Measurements from ENCODE around the gene TMEM26.

The TMEM26 gene

DNA sequence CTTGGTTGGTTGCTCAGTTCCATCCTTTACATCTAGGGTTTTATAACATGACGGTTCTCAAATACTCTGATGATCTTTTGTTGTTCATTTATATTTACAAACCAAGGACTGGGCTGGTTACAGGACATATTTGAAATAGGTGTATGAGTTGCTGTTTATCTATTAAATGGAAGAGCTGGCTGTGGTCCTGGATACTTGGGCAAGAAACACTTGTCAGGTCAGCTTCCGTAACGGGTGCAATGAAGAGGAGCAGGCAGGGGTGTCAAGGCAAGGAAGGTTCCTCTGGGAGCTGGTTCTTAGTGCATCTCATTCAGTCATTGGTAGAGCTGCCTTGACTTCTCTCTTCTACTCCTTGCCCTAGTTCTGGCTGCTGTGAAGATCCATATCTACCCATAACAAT is 4.8 kb upstream of the TMEM26 start:
- DNase-seq, result no peak

DNA sequence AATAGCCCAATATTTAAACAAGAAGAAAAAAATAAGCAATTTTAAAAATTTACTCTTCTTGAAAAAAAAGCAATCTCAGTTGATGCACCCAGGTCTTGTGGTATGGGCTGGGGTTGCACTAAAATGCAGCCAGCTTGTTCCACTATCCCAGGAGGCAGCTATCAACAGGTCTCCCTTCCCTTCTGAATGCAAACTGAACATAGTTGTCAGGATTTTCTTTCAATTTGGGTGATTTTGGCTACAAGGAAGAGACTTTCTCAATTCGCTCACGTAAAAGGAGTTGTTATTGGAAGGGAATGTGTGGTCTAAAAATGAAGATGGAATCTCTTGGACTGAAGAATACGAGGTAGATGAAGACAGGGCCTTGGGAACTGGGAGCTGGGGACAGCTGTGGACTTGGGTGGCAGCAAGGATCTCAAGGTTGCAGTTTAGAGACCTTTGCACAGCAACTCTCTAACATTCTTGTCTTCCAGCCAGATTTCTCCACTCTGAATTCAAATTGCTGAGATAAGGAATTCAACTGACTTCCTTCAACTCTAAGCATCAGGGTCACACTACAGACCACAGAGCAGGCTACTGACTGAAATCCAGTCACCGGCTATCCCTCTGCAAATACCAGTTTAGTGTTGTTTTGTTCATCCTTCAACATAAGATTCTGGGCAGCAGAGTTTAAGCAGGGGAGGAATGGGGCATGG is 3.1 kb upstream of the TMEM26 start:
- no peak for DNase-seq

DNA sequence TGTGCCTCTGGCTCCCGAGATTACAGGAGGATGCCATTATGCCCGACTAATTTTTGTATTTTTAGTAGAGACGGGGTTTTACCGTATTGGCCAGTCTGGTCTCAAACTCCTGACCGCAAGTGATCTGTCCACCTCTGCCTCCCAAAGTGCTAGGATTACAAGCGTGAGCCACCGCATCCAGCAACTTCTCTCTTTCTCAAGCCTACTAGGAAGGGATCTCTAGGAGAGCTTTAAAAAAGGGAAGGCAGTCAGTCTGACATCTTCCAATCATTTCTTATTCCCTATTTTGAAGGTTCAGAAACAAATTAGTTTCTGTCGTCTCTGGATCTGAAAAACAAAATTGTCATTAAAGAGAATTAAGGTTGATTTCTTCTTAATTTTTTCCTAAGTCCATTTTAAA is 2.5 kb upstream of the TMEM26 start:
- DNase-seq, result no peak

DNA sequence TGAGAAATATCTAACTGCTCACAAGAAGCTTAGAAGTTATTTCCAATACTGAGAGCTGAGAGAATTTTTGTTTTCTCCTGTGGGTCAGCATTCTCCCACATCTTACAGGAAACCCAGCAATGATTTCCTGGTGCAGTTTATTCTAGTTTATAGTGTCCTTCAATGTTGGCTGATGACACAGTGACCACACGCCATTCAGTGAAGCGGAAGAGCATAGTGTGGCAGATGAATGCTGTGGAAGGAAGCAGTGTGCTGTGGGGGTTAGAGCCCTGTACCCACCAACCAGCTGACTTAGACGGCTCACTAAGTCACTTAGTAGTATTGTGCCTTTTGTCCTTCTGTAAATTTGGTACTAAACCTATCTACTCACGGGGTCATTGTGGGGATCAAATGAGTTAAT is 1.4 kb upstream of the TMEM26 start:
- DNase-seq, result no peak

DNA sequence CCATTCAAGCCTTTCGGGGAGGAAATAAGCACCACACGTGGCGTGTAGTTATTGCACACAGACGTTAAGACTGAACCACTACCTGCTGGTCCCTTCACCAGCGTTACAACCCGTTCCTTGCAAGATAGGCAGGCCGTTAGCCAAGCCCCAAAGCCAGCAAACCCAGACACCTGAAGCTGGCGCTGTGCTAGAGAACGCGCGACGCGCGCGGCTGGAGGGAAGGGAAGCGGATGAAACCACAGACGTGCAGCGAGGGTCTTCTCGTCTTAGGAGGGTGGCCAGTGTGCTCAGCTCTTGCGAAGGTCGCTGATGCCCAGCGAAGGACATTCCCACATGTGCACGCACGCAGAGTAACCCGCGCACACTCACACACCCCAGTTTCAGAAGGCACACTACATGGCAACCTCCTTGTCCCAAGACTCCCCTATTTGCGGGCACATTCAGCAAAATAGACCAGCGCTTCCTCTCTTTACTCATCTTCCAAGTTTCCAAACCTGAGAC is 980 bp downstream of the TMEM26 start:
- no peak for DNase-seq

DNA sequence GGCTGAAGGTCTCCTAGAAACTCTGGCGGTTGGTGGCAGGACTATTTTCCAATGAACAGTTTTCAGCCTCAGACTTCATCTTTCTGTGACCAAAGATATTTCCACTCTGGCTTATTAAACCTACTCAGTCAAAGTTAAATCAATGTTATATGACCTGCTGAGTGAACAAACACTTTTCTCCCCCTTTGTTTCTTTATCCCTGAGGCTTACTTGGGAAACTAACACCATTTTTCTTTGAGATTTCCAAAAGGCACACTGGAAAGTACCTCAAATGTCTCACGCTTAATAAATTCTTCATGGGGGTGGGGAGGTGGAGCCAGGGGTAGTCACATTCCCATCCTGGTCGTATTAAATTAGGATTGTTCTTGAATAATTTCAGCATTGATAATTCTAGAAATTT is 1.8 kb downstream of the TMEM26 start:
- no peak for DNase-seq

DNA sequence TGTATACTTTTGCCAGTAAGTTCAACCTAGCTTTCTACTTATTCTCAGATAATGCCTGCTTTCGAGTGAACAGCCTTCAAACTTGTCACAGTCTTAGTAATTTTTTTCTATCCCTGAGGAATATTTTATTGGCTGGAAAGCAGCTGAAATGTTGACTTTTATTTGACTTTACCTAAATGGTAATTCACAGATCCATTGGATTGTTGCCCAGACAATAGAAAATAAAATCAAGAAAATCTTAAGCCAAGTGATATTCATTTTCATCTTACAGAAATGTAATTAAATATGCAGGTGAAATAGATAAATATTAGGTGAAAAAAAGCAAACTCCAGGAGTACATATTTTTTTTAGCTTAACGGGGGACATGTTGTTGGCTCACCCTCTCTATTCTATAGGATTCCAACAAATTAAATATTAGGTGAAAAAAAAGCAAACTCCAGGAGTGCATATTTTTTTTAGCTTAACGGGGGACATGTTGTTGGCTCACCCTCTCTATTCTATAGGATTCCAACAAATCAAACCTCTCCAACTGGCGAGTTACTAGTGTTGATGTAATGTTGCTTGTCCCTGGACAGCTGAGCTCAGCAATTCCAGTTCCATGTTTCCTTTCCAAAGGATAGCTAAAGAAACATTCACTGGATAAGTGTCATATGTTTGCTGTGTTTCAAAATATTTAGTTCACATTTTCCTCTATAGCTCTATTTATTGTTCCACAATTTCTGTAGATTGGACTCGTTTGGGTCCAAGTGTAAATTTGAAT is 4.2 kb downstream of the TMEM26 start:
- no peak for DNase-seq

DNA sequence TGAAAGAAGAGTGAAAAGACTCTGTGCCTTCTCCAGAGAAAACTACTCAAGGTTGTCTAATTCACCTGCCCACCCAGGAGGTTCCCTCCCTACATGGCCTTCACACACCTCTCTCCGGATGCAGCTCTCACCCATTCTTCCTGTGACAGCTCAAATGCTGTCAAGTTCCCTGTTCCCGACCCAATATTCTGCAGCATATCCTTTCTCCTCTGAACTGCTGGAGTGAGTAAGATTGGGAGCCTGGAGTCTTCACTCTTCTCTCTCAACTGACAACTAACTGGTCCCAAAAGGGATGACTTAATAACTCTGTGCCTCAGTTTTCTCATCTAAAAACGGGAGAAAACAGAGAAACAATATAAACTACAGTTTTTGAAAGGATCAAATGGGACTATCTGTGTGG is 5.1 kb downstream of the TMEM26 start:
- DNase-seq, result no peak

DNA sequence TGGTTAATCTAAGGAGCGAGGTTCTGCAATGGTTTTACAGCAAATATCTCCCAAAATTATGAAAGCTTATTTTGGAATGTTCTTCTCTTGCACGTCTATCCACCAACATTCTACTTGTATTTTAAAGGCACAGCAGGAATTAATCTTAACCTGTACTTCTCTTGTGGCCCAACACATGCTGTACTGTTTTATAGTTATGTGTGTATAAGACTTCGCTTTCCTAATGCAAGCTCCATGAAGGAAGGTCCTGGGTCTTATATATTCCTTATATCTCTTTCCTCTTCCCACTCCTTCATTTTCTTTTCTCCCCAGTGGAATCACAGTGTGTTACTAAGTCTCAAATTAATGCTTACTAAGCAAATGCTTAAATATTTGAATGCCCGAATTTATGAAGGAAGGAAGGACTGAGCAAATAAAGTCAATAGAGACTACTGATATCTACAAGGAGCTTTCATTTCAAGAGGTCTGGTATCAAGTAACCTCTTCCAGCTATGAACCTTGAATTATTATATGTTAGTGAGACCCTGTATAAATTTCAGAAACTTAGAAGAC is 14.0 kb downstream of the TMEM26 start:
- no peak for DNase-seq

DNA sequence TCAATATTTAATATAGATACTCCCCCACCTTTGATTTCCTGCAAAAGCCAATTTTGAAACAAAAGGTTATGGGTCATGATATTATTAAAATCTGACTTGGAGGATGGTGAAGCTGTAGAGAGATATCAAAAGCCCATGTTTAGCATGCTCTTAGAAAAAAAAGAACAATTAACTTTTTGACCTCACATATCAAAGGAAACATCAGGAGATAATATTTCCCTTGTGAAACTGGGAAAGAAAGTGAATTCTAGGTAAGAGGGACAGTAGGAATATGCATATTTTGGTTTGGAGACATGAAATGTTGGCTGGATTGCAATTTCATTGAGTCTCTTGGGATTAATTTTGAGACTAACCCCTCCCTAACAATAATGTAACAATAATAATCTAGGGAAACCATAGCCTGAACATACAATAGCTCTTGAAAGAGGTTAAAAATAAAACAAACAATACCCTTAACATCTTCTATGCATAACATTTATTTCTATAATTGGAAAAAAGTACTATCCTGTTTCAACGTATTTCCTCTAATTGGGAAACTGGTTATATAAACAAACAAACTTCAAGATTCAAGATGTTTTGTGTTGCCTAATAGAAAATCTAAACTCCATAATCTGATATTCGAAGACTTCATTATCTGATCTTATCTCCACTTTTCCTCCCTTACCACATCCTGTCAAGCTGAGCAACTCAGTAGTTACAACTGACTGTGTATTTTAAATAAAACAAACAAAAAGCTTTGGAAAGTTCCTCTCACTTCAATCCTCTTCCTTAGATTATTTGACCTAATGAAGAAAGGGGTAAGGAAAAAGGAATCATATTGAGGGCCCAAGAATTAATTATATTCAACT is 14.8 kb downstream of the TMEM26 start:
- DNase-seq, result no peak

DNA sequence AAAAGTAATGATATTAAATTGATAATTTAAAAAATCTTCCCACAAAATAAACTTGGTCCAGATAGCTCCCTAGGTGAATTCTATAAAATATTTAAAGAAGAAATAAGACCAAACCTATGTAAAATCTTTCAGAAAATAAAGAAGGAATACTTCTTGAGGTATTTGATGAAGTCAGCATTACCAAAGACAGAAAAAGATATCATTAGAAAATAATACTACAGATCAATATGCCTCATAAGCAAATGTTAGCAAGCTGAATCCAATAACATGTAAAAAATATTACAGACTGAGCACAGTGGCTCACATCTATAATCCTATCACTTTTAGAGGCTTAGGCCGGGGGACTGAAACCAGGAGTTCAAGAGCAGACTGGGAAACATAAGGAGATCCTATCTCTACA is 30.0 kb downstream of the TMEM26 start:
- no peak for DNase-seq

DNA sequence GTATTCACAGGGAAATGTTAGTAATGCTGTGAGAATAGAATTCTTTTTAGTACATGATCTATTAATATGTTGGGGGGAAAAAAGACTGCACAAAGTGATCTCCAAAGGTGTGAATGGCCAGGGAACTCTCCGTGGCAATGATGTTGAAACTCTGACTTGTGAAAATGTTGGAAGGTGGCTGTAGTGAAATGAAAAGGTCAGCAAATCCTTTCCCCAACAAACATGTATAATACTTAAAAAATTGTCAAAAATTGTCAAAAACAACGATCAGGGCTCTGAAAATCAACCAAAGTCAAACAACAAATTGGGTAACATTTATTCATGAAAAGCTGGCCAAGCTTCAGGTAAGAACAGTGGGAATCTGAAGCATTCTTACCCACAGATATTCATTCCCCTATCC is 35.5 kb downstream of the TMEM26 start:
- no peak for DNase-seq

DNA sequence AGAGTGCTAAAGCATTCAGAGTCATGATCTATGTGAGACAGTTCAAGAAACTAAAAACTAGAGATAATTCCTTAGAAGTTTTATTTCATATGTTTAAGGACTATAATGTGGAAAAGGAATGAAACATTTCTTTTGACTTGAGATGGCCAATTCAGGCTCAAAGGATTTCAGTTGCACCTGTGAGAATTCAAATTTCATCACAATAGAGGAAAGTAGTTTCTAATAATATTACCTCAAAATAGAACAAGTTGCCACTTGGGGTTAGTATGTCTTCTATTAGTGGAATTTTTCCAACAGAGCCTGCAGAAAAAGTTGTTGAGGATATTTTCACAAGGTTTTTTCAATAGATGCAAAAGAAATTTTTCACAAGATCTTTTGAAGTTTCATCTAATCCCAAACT is 37.4 kb downstream of the TMEM26 start:
- no peak for DNase-seq

DNA sequence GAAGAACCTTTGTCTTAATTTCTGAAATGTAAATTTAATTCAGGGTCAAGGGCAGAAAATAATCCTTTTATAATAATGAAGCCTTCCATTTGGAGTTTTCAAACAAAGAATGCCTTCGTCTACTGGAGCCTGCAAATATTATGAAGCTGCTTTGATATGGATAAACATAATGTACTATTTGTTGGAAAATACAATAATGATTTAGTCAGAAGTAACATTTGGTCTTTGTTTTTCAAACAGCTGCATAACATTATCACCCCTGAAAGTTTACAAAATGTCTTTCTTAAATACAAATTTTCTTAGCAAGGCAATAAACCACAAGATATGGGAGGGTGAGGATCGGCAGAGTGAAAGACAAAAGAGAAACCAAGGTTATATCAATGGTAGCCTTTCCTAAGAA is 41.5 kb downstream of the TMEM26 start:
- no peak for DNase-seq

DNA sequence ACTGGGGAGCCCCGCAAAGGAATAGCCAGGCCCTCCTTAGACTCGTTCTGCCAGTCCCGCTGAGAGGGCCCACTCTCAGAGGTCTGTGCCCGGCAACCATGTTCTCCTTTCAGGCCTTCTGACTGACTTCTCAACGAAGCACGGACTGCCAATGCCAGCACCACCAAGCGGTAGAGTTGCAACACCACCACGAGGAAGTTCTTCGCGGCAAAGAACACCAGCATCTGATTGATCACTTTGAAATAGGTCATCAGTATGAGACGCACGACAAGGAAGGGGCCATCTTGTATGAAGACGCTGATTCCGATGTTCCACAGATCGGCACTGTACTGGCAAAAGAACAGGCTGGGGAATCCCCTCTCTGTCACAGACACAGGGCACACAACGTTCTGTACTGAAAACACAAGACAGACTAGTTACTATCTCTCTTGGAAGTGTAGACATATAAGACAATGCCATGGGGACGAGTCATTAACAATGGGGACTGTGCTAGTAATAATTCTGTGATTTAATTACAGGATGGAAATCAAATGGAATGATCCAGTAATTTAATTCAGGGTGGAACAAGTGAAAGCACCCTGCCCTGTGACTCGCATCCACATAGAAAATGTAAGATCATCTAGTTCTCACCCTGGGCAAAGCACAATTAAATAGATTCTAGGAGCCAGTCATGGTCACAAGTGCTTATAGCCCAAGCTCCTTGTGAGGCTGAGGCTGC is 42.7 kb downstream of the TMEM26 start:
- DNase-seq, result no peak

DNA sequence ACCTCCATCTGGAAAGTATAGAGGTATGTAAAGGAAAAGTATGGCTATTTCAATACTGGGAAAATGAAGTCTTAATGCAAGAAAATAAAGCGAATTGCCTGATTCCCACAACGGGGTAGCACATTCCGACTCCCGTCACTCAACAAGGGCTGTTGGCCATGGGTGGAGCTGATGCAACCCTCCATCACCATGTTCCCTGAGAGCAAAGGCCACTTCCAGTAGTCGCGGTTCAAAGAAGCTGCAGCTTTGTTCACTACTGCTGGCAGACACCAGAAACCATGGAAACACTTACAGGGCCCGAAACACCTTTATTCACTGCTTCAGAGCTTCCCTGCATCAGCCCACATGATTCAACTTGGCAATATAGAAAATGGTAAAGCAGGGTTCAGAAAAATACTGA is 44.0 kb downstream of the TMEM26 start:
- peak; percentile 50 for DNase-seq

DNA sequence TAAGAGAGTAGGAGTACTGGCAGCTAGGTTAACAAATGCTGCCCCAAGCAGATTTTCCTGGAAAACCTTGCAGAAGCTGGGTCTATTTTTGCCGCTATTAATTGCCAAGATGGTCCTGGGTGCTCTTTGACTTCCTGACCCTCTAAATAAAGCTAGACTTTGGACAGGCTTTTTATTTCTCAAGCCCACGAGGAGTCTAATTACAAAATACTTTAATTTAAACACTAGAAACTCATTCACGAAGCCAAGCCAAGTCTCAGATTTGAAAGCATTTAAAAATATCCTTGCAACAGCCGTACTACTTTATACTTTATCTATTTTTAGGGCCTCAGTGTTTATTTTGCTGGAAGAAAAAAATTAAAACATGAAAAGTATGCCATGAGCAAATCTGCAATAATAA is 45.1 kb downstream of the TMEM26 start:
- no peak for DNase-seq

DNA sequence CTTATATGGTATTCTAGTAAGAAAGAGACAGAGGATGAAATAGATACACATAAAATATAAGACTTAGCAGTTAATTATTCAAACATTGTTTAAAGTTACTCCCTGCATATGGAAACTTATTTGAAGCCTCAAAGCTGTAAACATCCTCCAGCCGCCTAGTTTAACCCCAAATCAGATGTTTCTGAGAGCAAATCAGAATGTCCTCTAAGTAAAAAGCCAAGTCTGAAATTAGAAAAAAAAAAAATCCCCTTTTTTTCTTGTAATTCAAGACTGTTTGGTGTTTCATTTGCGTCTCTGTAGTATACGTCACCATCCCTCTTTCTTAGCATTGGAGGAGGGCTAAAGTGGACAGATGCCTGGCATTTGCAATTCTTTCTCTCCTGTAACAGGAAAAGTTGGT is 46.4 kb downstream of the TMEM26 start:
- no peak for DNase-seq

DNA sequence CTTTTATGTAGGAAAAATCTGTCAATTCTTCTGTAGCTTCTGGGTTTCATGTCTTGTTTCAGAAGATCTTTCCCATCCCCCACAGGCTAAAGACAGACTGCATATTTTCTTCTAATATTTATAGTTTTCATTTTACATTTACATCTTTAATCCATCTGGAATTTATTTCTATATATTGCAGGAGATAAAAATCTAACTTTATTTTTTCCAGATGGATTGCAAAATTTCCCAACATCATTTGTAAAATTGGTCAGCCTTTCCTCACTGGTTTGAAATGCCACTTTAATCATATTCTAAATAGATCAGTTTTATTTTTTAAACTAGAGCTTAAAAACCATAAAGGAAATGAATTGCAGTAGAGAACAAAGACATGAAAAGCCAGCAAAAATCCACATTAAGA is 46.9 kb downstream of the TMEM26 start:
- no peak for DNase-seq

DNA sequence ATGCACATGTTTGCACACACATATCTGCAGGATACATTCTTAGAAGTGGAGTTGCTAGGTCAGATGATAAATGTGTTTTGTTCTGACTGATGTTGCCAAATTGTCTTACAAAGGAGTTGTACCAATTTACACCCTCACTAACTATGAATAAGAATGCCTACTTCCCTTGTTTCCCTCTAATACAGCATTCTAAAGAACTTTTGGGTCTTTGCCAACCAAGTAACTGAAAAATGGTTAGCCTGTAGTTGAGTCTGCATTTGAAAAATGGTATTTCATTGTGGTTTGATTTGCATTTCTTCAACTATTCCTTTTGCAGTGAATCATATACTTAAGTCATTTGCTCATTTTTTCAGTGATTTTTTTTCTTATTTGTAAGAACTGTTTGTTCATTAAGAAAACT is 48.4 kb downstream of the TMEM26 start:
- no peak for DNase-seq

DNA sequence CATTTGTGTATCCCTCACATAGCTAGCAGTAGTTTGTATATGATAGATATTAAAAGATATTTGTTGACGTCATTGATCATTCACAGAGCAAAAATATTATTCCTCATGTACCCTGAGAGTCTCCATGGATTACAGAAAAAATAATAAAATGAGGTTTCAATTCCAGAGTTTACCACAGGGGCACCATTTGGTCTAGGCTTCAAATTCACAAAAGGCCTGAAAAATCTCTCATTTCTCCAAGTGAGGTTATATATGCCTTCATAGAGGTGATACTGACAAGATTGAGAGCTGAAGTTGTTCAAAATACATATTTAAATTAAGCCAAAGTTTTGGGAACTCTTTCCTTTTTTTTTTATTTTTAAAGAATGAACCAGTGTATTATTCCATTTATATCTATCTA is 52.7 kb downstream of the TMEM26 start:
- DNase-seq, result no peak

DNA sequence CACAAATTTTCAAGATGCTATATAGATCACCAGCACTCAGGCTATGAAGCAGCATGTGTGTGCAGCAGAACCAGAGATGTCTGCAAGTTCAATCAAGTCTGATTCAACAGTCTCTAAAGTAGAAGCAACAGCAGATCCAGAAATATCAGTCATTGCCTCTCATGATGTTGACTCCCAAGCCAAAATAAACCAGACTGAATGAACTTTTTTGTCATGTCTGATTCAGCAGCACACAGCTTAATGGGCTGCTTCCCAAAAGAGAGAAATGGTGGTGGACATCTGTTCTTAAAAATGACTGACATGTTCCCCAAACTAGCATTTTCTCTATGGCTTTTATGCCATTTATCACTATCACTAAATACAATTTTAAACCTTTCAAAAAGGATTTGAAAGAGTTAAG is 53.8 kb downstream of the TMEM26 start:
- no peak for DNase-seq

All from activated effector memory CD4-positive, alpha-beta T cell treated with anti-CD3 and anti-CD28 coated beads, Interleukin-2, amount 50 U/mL, for 16 hours (primary cell).